ENCODE measurements around the gene ANXA4. TPM values are rescaled to one million over a fixed set of nuclear protein-coding genes. Genes with fewer than 3 reads are reported as not detected.

Gene ANXA4
- polyA plus RNA-seq, 4 donors, result 73.5 to 301 (median 234) TPM

DNA sequence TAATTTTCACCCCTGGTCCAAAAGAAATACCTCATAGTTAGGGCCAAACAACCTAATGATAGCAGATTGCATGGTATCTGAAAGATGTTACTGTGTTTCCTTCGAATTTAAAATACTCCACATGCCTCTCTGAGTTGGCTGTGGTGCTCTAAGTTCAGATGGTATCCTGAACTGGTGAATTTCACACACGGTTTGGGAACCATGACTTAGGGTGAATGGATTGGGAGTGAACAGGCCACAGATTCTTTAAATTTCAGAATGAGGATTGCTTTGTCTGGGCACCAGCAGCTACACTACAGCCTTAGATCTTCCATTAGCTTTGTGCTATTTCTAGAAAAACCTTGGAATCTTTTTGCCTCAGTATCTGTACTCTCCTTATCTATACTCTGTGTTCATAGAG is 93.7 kb downstream of the ANXA4 start:
- DNase-seq (ENCODE audit: low read depth in 4 of 4, low spot score in 3 of 4), result no peak

GRCh38 chr2:69836316-69836715 is 94.4 kb downstream of the ANXA4 start:
- DNase-seq (ENCODE audit: low read depth in 4 of 4, low spot score in 3 of 4), result no peak

GRCh38 chr2:69837533-69837932 is 95.6 kb downstream of the ANXA4 start:
- no peak for DNase-seq (ENCODE audit: low read depth in 4 of 4, low spot score in 3 of 4)

GRCh38 chr2:69843993-69844392 is 102.1 kb downstream of the ANXA4 start:
- no peak for DNase-seq (ENCODE audit: low read depth in 4 of 4, low spot score in 3 of 4)

DNA sequence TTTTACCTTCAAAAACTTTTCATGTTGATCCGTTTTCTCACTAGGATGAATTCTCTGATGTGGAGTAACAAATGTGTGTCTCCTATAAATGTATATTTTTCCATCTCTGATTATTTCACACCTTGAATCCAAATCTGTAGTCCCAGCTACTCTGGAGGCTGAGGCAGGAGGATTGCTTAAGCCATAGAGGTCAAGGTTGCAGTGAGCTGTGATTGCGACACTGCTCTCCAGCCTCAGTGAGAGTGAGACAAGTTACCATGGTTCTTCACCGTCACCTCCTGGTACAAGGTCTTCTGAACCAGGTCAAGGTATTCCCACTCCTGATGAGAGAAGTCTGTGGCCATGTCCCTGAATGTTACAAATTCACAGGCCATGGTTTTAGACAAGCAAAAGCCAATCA is 102.6 kb downstream of the ANXA4 start:
- DNase-seq (ENCODE audit: low read depth in 4 of 4, low spot score in 3 of 4), result no peak

GRCh38 chr2:69846182-69847067 is 104.5 kb downstream of the ANXA4 start:
- DNase-seq (ENCODE audit: low read depth in 4 of 4, low spot score in 3 of 4), result no peak

DNA sequence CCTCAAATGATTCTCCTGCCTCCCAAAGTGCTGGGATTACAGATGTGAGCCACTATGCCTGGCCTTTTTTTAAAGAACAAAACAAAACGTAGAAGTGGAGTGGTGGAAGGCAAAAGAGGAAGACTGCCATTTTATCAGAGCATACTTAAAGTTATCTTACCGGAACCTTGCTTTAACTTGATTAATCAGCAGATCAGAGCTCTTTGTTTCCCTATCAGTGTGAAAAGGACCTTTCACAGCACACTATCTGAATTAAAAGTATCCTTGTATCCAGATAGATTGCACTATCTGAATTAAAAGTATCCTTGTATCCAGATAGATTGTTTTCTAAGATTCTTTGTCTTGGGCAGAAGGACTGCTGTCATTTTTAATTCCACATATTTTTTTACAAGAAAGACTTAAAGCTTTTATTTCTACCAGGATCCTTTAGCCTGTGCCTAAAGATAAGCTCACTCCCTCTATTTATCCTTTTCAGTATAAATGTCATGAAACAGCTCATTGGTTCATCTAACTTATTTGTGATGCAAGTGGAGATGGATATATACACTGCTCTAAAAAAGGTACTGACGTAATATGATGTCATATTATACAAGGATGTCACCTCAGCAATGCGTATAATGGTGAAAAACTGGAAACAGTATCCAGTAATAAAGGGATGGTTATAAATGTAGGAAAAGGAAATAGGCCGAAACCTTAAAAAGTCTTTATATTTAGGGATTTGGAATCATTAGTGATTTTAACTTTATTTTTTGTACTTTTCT is 105.3 kb downstream of the ANXA4 start:
- no peak for DNase-seq (ENCODE audit: low read depth in 4 of 4, low spot score in 3 of 4)

- no peak for DNase-seq (ENCODE audit: low read depth in 4 of 4, low spot score in 3 of 4)
Observed at GRCh38 chr2:69848186-69848790, 106.4 kb downstream of the ANXA4 start.

DNA sequence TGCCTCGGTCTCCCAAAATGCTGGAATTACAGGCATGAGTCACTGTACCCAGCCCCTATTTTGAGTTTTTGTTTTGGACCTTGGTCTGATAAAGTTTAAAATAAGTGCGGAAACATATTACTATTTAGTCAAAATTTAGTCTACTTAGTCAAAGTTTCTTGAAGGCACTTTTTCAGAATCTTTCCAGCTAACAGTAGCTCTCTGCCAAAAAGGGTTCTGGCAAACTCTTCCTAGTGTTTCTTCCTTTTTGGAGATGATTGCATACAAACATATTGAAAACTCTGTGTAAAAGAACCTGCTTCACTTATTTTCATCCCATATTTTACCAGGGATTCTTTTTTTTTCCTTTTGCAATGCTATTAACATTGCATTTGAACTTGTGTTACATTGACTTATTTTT is 116.3 kb downstream of the ANXA4 start:
- DNase-seq (ENCODE audit: low read depth in 4 of 4, low spot score in 3 of 4), result no peak

DNA sequence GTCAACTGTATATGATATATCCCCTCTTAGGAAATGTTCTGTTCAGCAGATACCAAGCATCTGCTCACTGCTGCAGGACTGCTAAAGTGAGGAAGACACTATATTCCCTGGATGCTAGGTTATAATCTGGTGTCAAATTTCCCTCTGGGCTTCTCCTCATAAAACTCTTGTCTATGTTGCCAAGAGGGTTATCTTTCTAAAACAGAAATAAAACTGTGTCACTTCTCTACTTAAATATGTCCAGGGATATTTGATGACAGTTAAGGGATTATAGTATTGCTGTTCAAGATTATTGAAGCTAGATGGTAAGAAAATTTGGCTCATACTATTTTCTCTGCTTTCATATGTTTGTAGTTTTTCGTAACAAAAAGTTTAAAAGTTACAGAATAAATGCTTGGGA is 121.4 kb downstream of the ANXA4 start:
- no peak for DNase-seq (ENCODE audit: low read depth in 4 of 4, low spot score in 3 of 4)

Other genes with a start within 250 kb of the ANXA4 start
- gene AAK1, start 98.4 kb upstream of the ANXA4 start, polyA plus RNA-seq (ENCODE audit: insufficient read length in 4 of 4), result 10 to 100 TPM; 17.5 to 25.5 (median 23.5) TPM
- 10 to 100 TPM; 18.4 to 36.5 (median 33.5) TPM for gene GMCL1, start 87.5 kb downstream of the ANXA4 start, polyA plus RNA-seq (ENCODE audit: insufficient read length in 4 of 4)
- gene SNRNP27, start 151.8 kb downstream of the ANXA4 start, polyA plus RNA-seq (ENCODE audit: insufficient read length in 4 of 4), result 10 to 100 TPM; 67.3 to 80.8 (median 74.1) TPM
- 10 to 100 TPM in 3 of 4 donors, 1 to 10 TPM in 1; 9.3 to 14.8 (median 13.7) TPM for gene MXD1, start 173.0 kb downstream of the ANXA4 start, polyA plus RNA-seq (ENCODE audit: insufficient read length in 4 of 4)
- 1 to 10 TPM; 4.1 to 5.6 (median 4.9) TPM for gene ASPRV1, start 219.5 kb downstream of the ANXA4 start, polyA plus RNA-seq (ENCODE audit: insufficient read length in 4 of 4)